Chondrocyte (in vitro differentiated cells): ENCODE results near the gene MAD1L1. TPM values are rescaled to one million over a fixed set of nuclear protein-coding genes. Genes with fewer than 3 reads are reported as not detected.

Experiments
- DNase-seq: peaks from one replicate; pipeline ENCODE4 v3.0.0; 2021; ENCODE audit warnings: mixed read lengths, low spot score
- H3K27ac Mint-ChIP-seq: one replicate; pipeline ENCODE4 v1.8.0; 2021; ENCODE audit warnings: mild to moderate bottlenecking, moderate library complexity, mixed read lengths; ENCODE audit not compliant: unreplicated experiment
- H3K27me3 Mint-ChIP-seq: 2 replicates; pipeline ENCODE4 v1.8.0; 2021; ENCODE audit warnings: low read depth, mixed read lengths
- H3K36me3 Mint-ChIP-seq: 2 replicates; pipeline ENCODE4 v1.8.0; 2021; ENCODE audit warnings: low read depth, mixed read lengths
- H3K4me1 Mint-ChIP-seq: 2 replicates; pipeline ENCODE4 v1.8.0; 2021; ENCODE audit warnings: low read depth, mild to moderate bottlenecking, mixed read lengths
- H3K4me3 Mint-ChIP-seq: one replicate; pipeline ENCODE4 v1.8.0; 2021; ENCODE audit warnings: mild to moderate bottlenecking, moderate library complexity, mixed read lengths; ENCODE audit not compliant: unreplicated experiment
- H3K9me3 Mint-ChIP-seq: 2 replicates; pipeline ENCODE4 v1.8.0; 2021; ENCODE audit warnings: low read depth, mixed read lengths
- total RNA-seq: library from RNA; stranded (reverse); gene quantifications from 3 replicates; pipeline ENCODE4 v1.2.1, GENCODE V29; 2021
- TF ChIP-seq, protein P1 (sequence below): fragments of 200-600 bp; sonication (generic); IDR thresholded peaks from 2 replicates; pipeline ENCODE4 v1.5.0; 2021; ENCODE audit warnings: antibody characterized with exemption, mild to moderate bottlenecking, moderate library complexity

Gene MAD1L1
- total RNA-seq, 1 donor from 2014 or later: 22.7 TPM

GRCh38 chr7:1873857-1874589, 358.7 kb downstream of the MAD1L1 start:
- H3K27ac Mint-ChIP-seq: no peak overlapping the region
- DNase-seq: no peak
- no peaks in the 10 kb centered on the region for H3K27me3 Mint-ChIP-seq
- H3K9me3 Mint-ChIP-seq: peaks cover 10% of the 10 kb centered on the region
- H3K36me3 Mint-ChIP-seq: peaks cover 4% of the 10 kb centered on the region
- no peak overlapping the region for H3K4me3 Mint-ChIP-seq
- TF ChIP-seq, protein P1, sequence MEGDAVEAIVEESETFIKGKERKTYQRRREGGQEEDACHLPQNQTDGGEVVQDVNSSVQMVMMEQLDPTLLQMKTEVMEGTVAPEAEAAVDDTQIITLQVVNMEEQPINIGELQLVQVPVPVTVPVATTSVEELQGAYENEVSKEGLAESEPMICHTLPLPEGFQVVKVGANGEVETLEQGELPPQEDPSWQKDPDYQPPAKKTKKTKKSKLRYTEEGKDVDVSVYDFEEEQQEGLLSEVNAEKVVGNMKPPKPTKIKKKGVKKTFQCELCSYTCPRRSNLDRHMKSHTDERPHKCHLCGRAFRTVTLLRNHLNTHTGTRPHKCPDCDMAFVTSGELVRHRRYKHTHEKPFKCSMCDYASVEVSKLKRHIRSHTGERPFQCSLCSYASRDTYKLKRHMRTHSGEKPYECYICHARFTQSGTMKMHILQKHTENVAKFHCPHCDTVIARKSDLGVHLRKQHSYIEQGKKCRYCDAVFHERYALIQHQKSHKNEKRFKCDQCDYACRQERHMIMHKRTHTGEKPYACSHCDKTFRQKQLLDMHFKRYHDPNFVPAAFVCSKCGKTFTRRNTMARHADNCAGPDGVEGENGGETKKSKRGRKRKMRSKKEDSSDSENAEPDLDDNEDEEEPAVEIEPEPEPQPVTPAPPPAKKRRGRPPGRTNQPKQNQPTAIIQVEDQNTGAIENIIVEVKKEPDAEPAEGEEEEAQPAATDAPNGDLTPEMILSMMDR: no peak
- H3K4me1 Mint-ChIP-seq: peaks cover 5% of the 10 kb centered on the region

DNA sequence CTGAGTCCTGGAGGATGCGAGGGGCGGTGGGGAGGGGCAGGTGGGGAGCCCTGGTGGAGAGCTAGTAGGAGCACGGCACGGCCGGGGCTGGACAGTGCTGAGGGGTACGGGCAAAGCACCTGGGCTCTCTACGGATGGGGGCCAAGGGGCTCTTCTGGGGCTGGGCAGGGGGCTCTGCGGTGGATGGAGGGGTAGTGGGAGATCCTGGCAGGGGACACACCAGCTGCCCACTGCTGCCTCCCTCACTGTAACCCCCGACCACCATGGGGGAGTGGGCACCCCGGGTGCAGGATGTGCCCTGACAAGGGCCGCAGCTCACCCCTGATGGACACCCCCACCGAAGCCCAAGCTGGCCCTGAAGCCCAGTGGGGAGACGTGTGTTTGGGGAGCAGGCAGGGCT, 359.3 kb downstream of the MAD1L1 start:
- no peak overlapping the region for H3K27ac Mint-ChIP-seq
- H3K4me3 Mint-ChIP-seq: no peak overlapping the region
- DNase-seq: no peak
- no peaks in the 10 kb centered on the region for H3K27me3 Mint-ChIP-seq
- TF ChIP-seq, protein P1: no peak
- H3K9me3 Mint-ChIP-seq: peaks cover 7% of the 10 kb centered on the region
- peaks cover 5% of the 10 kb centered on the region for H3K4me1 Mint-ChIP-seq
- H3K36me3 Mint-ChIP-seq: peaks cover 1% of the 10 kb centered on the region

GRCh38 chr7:1873070-1873405, 359.7 kb downstream of the MAD1L1 start:
- TF ChIP-seq, protein P1: no peak
- H3K4me3 Mint-ChIP-seq: no peak overlapping the region
- no peak for DNase-seq
- H3K27me3 Mint-ChIP-seq: no peaks in the 10 kb centered on the region
- no peak overlapping the region for H3K27ac Mint-ChIP-seq
- peaks cover 3% of the 10 kb centered on the region for H3K9me3 Mint-ChIP-seq
- peaks cover 5% of the 10 kb centered on the region for H3K4me1 Mint-ChIP-seq
- H3K36me3 Mint-ChIP-seq: no peaks in the 10 kb centered on the region

- Mint-ChIP-seq H3K27me3 (no peaks in the 10 kb centered on the region), H3K4me1 (peaks cover 5% of the 10 kb centered on the region), H3K9me3 (no peaks in the 10 kb centered on the region), H3K36me3 (no peaks in the 10 kb centered on the region), H3K27ac (no peak overlapping the region), H3K4me3 (no peak overlapping the region)
- TF ChIP-seq, protein P1: no peak
- DNase-seq: no peak
These were observed 360.3 kb downstream of the MAD1L1 start for GRCh38 chr7:1872191-1873069.

DNA sequence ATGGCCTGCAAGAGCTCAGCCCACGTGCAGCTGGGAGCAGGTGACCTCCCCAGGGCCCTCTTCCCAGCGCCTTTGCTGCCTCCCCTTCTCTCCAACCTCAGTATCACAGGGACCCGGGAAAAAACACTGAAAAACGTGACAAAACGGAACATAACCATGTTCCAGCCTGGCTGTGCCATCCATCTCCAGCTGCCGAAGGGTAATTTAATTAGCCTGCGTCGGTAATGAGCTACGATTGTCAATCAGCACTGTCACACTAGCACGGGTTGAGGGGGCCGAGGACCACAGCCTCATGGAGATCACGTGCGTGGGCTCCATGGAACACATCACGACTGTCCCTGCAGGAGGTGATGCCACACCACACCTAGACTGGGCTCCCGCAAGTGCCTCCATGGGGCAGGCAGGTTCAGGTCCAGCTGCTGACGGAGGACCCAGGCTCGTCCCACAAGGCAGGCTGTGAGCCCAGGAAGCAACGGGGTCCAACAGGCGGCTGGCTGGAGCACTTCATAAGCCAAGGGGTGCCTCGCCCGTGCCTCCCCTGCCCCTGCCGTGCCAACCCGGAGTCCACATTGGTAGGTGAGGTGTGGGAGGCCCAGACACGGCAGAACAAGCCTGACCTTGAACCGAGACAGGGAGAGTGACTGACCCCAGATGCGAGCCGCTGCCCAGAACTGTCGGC, 363.2 kb downstream of the MAD1L1 start:
- Mint-ChIP-seq H3K27ac (no peak overlapping the region), H3K9me3 (no peaks in the 10 kb centered on the region), H3K4me3 (no peak overlapping the region), H3K27me3 (no peaks in the 10 kb centered on the region), H3K4me1 (no peaks in the 10 kb centered on the region), H3K36me3 (no peaks in the 10 kb centered on the region)
- DNase-seq: no peak
- TF ChIP-seq, protein P1: no peak
